Muscle layer of colon (tissue), 2 donors: Measurements from ENCODE around the gene CPXM1.

Source experiments
- H3K27ac ChIP-seq: one replicate; pipeline ENCODE4 v1.7.0; 2013; ENCODE audit warnings: low read depth, mild to moderate bottlenecking, low read length, moderate library complexity
- H3K27me3 ChIP-seq, 2 donors: one replicate each; pipeline ENCODE4 v1.7.0; 2013; ENCODE audit warnings: low read length in 2 of 2, mild to moderate bottlenecking in 2 of 2; ENCODE audit not compliant: insufficient read depth in 2 of 2, control insufficient read depth in 1 of 2
- H3K36me3 ChIP-seq: one replicate; pipeline ENCODE4 v1.7.0; 2013; ENCODE audit warnings: mild to moderate bottlenecking, low read length; ENCODE audit not compliant: insufficient read depth
- H3K4me1 ChIP-seq: one replicate; pipeline ENCODE4 v1.7.0; 2013; ENCODE audit warnings: mild to moderate bottlenecking, low read length; ENCODE audit not compliant: insufficient read depth
- H3K4me3 ChIP-seq, 2 donors: one replicate each; pipeline ENCODE4 v1.7.0; 2013; ENCODE audit warnings: low read length in 2 of 2, low read depth in 1 of 2, mild to moderate bottlenecking in 1 of 2, moderate library complexity in 1 of 2
- H3K9ac ChIP-seq: one replicate; pipeline ENCODE4 v1.7.0; 2013; ENCODE audit warnings: low read length
- H3K9me3 ChIP-seq: one replicate; pipeline ENCODE4 v1.7.0; 2013; ENCODE audit warnings: mild to moderate bottlenecking, low read length
- donor health status: abdominal sarcoma.
- donor health status: Adenocarcinoma of cecum.

The CPXM1 gene

DNA sequence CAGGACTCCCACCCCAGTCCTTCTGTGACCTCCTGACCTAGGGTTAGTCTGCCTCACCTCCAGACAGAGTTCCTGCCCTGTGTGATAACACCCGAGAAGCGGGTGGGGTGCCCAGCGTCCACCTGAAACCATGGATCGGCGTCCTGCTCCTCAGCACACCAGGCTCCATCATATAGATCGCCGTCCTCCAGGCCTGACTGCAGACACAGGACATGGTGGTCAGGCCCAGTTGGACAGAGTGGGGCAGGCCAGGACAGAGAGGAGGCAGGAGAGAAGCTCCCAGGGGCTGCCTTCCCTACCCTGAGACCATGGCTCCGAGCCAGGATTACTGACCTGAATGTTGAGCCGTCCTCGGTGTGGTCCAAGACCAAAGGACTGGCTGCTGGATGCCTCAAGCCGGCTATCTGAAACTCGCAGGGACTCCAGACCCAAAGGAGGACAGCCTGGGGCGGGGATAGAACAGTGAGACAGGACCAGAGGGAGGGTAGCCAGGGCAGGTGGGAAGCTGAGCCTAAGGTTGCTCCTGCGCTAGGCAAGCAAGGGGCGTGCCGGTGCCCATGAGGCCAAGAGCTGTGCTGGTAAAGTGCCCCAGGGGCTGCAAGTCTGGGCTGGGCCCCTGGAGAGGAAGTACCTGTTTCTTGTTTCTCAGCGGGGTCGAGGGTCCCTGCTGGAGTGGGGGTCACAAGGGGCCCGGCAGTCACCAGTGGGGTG, 2.2 kb downstream of the CPXM1 start:
- H3K36me3 ChIP-seq: no peaks in the 10 kb centered on the region
- no peak overlapping the region for H3K27ac ChIP-seq
- H3K27me3 ChIP-seq: peaks cover 5 to 43% of the 10 kb centered on the region in 2 donors
- no peaks in the 10 kb centered on the region for H3K9me3 ChIP-seq
- H3K9ac ChIP-seq: no peak overlapping the region
- H3K4me3 ChIP-seq: no peak overlapping the region
- no peaks in the 10 kb centered on the region for H3K4me1 ChIP-seq

DNA sequence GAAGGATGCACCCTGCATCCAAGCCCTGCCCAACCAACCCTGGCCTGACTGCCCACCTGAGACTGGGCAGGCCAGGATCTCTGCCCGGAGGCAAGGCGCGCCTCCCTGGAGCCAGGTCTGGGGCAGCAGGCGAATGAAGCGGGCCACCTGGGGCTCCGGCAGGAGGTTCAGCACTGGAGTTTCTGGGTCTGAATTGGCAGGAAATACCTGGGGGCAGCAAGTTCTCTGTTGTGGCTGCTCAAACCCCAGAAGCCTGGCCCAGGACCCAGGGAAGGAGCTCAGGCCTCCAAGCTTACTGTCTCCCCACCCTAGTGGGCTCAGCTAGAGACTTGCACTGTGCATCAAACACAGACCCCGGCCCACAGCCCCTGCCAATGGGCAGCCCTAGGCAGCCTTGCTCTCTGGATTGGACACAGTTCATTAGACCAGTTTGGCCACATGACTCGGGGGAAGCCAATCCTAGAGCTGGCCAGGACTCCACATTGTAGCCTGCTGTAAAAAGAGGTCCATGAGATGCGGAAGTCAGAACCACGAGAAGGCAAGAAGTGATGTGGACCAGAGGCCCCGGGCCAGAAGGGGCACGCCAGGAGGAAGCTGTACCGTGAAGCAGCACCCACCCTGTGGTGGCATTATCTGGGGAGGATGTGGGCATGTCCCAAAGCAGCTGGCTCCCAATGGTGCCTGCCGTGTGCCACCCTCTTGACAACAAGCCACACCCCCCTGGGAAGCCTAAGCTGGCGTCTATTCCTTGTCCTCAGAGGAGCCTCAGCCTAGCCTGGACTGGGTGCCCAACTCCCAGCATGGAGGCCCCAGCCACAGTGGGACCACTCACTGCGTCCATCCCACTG, 3.1 kb downstream of the CPXM1 start:
- no peaks in the 10 kb centered on the region for H3K36me3 ChIP-seq
- H3K4me1 ChIP-seq: no peaks in the 10 kb centered on the region
- no peaks in the 10 kb centered on the region for H3K9me3 ChIP-seq
- H3K9ac ChIP-seq: no peak overlapping the region
- no peak overlapping the region for H3K27ac ChIP-seq
- H3K4me3 ChIP-seq: no peak overlapping the region
- peaks cover 5 to 42% of the 10 kb centered on the region in 2 donors for H3K27me3 ChIP-seq

DNA sequence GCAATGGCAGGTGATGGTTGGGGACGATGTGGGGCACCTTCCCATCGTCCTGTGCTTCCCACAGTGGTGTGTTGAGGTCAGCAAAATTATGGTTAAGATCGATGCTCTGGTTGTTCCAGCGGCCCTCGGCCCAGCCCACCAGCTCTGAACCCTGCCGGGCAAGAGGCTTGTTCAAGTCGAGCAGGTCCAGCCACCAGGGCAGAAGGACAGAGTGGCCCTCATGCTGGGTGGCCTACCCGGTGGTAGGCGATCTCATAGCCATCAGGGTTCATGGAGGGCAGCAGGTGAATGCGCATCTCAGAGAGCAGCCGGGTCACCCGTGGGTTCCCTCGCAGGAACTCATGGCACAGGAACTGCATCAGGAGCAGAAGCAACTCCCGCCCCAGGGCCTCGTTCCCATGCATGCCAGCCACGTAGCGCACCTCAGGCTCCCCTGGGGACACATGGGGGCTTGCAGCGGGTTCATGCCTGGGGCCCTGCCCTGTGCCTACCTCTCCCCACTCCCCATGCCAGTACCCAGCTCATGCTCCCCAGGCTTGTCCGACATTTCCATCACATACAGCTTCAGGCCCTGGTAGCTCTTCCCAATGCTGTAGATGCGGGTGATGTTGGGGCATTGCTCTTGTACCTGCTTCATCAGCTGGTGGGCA, 4.3 kb downstream of the CPXM1 start:
- Histone ChIP-seq H3K36me3 (no peaks in the 10 kb centered on the region), H3K9me3 (no peaks in the 10 kb centered on the region), H3K4me1 (no peaks in the 10 kb centered on the region), H3K9ac (no peak overlapping the region), H3K27ac (no peak overlapping the region), H3K27me3 (peaks cover 5 to 30% of the 10 kb centered on the region in 2 donors), H3K4me3 (no peak overlapping the region)

DNA sequence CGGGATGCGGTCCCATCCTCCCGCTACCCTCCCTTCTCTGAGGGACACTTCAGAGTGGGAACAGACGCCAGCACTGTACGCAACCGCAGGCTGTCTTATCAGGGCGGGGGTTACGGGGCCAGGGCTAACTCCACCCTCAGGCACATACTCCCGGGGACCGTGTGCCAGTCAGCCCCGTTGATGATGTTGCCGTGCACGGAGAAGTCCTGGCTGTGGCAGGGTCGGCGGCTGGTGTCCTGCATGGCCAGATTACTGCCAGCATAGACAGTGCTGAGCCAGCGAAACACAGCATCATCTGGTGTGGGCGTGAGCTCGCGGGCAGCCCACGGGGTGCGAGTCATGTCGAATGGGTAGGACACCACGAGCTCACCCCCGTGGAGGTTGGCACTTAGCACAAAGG, 5.0 kb downstream of the CPXM1 start:
- Histone ChIP-seq H3K4me1 (no peaks in the 10 kb centered on the region), H3K36me3 (no peaks in the 10 kb centered on the region), H3K9ac (no peak overlapping the region), H3K27me3 (peaks cover 5 to 23% of the 10 kb centered on the region in 2 donors), H3K4me3 (no peak overlapping the region), H3K27ac (no peak overlapping the region), H3K9me3 (no peaks in the 10 kb centered on the region)

DNA sequence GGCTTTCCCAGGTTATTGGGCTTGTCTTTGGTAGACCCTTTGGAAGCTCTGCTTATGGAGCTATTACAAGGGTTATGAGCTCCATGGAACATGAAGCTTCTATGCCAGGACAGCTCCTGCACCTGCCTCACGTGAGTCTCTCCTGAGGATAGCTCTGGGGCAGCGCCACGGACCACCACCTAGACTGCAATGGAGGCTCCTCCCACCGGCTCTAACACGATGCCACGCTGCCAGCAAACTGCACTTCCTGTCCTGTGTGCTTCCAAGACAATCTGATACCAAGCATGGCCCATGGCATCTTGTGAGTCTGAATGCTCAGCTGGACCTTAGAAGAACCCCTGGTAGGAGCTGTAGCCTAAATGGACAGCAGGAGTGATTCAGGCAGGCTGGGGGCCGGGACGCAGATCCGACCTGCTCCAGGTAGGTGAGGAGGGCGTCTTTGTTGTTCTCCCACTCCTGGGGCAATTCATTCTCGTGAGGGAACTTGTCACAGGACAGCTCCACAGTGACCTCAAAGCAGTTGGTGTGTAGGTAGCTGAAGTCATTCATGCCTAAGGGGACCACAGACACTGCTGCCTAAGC, 5.5 kb downstream of the CPXM1 start:
- Histone ChIP-seq H3K4me3 (no peak overlapping the region), H3K27me3 (peaks cover 3 to 18% of the 10 kb centered on the region in 2 donors), H3K4me1 (no peaks in the 10 kb centered on the region), H3K9ac (no peak overlapping the region), H3K27ac (no peak overlapping the region), H3K9me3 (no peaks in the 10 kb centered on the region), H3K36me3 (no peaks in the 10 kb centered on the region)

DNA sequence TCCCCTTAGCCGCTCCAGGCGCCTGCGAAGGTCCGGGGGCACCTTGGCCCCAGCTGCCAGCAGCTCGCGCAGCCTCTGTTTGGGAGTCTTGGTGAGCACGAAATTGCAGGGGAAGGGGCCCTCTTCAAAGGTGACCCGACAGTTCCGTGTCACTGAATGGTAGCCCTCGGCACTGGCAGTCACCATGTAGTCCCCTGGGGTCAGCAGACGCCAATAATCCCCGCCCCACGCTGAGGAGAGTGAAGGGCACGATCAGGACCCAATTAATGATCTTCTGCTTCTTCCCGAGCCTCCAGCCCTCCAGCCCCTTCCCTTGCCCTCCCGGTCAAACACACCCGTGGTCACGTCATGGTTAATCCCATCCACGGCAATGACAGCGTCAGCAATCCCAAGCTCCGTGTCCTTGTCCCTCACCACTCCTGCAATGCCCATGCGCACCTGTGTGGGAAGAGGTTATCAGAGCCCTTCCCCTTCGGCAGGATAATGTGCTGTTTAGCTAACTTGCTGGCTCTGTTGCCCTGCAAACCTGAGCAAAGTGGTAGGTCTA, 6.2 kb downstream of the CPXM1 start:
- no peak overlapping the region for H3K4me3 ChIP-seq
- H3K9ac ChIP-seq: no peak overlapping the region
- H3K27ac ChIP-seq: no peak overlapping the region
- H3K9me3 ChIP-seq: no peaks in the 10 kb centered on the region
- H3K36me3 ChIP-seq: no peaks in the 10 kb centered on the region
- no peaks in the 10 kb centered on the region for H3K4me1 ChIP-seq
- H3K27me3 ChIP-seq: peaks cover 0 to 12% of the 10 kb centered on the region in 2 donors

DNA sequence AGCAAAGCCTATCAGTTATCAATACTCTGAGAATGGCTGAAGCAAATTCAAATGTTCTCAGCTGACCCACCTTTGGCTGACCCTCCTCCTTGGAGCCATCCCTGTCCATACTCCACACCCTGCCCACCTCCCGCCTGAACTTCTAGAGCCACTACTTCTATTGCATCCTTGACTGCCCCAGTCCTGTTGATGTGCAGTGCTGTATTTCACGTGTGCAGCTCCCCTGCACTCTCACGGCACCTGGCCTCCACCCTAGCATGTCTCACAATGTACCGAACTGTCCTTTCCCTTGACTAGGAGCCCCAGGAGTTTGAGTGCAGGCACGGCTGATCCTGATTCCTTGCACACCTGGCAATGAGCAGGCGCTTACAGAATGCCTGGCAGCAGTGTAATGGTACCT, 7.0 kb downstream of the CPXM1 start:
- Histone ChIP-seq H3K4me1 (no peaks in the 10 kb centered on the region), H3K9me3 (no peaks in the 10 kb centered on the region), H3K27ac (no peak overlapping the region), H3K4me3 (no peak overlapping the region), H3K9ac (no peak overlapping the region), H3K27me3 (peaks cover 0 to 4% of the 10 kb centered on the region in 2 donors), H3K36me3 (no peaks in the 10 kb centered on the region)

DNA sequence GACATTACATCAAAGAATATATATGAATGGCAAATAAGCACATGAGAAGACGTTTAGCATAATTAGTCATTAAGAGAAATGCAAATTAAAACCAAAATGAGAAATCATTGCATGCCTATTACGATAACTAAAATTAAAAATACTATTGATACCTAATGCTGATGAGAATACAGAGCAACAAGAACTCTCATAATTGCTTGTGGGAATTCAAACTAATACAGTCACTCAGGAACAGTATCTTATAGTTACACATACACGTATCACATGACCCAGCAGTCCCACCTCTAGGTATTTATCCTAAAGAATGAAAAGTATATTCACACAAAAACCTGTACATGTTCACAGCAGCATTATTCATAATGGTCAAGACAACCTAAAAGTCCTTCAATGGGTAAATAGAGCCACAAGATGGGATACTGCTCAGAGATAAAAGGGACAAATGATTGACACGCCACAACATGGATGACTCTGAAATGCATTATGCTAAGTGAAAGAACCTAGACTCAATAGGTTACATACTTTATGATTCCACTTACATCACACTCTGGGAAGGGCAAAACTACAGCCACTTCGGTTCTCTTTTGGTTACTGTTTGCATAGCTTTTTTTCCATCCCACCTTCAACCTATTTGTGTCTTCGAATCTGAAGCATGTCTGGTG, 16.4 kb downstream of the CPXM1 start:
- Histone ChIP-seq H3K9ac (no peak overlapping the region), H3K4me1 (no peaks in the 10 kb centered on the region), H3K27ac (no peak overlapping the region), H3K36me3 (no peaks in the 10 kb centered on the region), H3K9me3 (no peaks in the 10 kb centered on the region), H3K27me3 (no peaks in the 10 kb centered on the region), H3K4me3 (no peak overlapping the region)

DNA sequence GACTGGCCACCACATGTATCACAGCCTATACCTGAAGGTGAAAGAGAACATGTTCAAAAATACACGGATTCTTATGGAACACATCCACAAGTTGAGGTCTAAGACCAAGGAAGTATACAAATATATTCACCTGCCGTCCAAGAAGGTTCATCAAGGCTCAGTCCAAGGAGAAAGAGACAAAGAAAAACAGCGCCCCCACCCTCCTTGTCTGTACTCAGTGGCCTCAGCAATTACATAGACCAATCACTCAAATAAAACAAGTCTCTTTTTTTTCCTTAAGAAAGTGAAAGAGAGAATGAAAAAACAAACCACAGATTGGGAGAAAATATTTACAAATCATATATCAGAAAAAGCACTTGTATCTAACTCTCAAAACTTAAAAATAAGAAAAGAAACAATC, 19.5 kb downstream of the CPXM1 start:
- Histone ChIP-seq H3K27me3 (no peaks in the 10 kb centered on the region), H3K4me1 (no peaks in the 10 kb centered on the region), H3K9ac (no peak overlapping the region), H3K4me3 (no peak overlapping the region), H3K36me3 (no peaks in the 10 kb centered on the region), H3K9me3 (no peaks in the 10 kb centered on the region), H3K27ac (no peak overlapping the region)

DNA sequence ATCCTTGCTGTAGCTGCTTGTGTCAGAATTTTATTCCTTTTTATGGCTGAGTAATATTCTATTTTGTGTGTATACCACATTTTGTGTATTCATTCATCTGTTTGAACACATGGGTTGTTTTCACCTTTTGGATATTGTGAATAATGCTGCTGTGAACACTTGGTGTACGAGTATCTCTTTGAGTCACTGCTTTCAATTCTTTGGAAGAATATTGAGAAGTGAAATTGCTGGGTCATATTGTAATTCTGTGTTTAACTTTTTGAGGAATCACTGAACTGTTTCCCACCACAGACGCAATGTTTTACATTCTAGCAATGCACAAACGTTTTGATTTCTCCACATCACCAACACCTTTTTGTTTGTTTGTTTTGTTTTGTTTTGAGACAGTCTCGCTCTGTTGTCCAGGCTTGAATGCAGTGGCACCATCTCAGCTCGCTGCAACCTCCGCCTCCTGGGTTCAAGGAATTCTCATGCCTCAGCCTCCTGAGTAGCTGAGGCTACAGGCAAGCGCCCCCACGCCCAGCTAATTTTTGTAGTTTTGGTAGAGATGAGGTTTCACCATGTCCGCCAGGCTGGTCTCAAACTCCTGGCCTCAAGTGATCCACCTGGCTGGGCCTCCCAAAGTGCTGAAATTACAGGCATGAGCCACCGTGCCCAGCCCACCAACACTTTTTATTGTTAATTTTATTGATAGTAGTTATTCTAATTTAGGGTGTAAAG, 21.7 kb downstream of the CPXM1 start:
- Histone ChIP-seq H3K9me3 (no peaks in the 10 kb centered on the region), H3K27me3 (no peaks in the 10 kb centered on the region), H3K36me3 (no peaks in the 10 kb centered on the region), H3K27ac (no peak overlapping the region), H3K4me1 (no peaks in the 10 kb centered on the region), H3K9ac (no peak overlapping the region), H3K4me3 (no peak overlapping the region)
